Mammary microvascular endothelial cell (primary cell): ENCODE data around the gene TBC1D3I. TPM values are rescaled to one million over a fixed set of nuclear protein-coding genes. Genes with fewer than 3 reads are reported as not detected.

Experiments used
- total RNA-seq: library from RNA; depleted of rRNA; stranded (reverse); fragments of >200 nt; gene quantifications from 2 replicates; pipeline ENCODE4 v1.2.3, GENCODE V29; 2015

Gene TBC1D3I
- not detected in 2 replicates for total RNA-seq

GRCh38 chr17:36264470-36264869 is at the start of gene TBC1D3I:
Gene TBC1D3I, minus strand, starts transcription at chr17:36264570. Its CDS starts 1,585 bp downstream, at chr17:36262985.

GRCh38 chr17:36210439-36211211 is 53.7 kb downstream of the TBC1D3I start, which contains the start of gene CCL4L2:
Gene CCL4L2, plus strand, starts transcription at chr17:36211063.

Other genes with a start within 250 kb of the TBC1D3I start
- not detected in 2 replicates for gene CCL23, start 246.6 kb downstream of the TBC1D3I start, total RNA-seq
- gene CCL18, start 200.3 kb downstream of the TBC1D3I start, total RNA-seq = not detected in 2 replicates
- gene CCL3, start 174.4 kb downstream of the TBC1D3I start, total RNA-seq = not detected in 2 replicates
- gene CCL4, start 160.7 kb downstream of the TBC1D3I start, total RNA-seq = not detected in 2 replicates
- gene TBC1D3B, start 87.9 kb downstream of the TBC1D3I start, total RNA-seq = 3.2 TPM in 1 of 2 replicates, not detected in the other
- not detected in 2 replicates for gene CCL3L1, start 67.8 kb downstream of the TBC1D3I start, total RNA-seq
- gene CCL4L2, start 53.5 kb downstream of the TBC1D3I start, total RNA-seq = not detected in 2 replicates
- 0.89 and 1.5 TPM in 2 replicates for gene TBC1D3G, start 59.3 kb upstream of the TBC1D3I start, total RNA-seq
- not detected in 2 replicates for gene TBC1D3H, start 123.9 kb upstream of the TBC1D3I start, total RNA-seq
- gene ZNHIT3, start 222.1 kb upstream of the TBC1D3I start, total RNA-seq = 30.5 and 43.0 TPM in 2 replicates